ENCODE results near the gene FBXO24. TPM values are rescaled to one million over a fixed set of nuclear protein-coding genes. Genes with fewer than 3 reads are reported as not detected.

FBXO24 gene
- total and polyA plus RNA-seq, 9 of the 15 experiments (the other 6 are each of a cell fraction or from before 2014, with no cell fraction given), result 0.17 to 0.95 (median 0.50) TPM

GRCh38 chr7:100585511-100586265, 440 bp upstream of the FBXO24 start, which contains the start of gene LRCH4 (continued):
- no peak for TF ChIP-seq TSHZ1 (CRISPR knock-in tag; IDR thresholded peaks at IDR 0.05)
- TF ChIP-seq THRB (CRISPR knock-in tag; conservative IDR thresholded peaks at IDR 0.05), result 0 out of 2 replicates have a peak, but pooled peaks have one; percentile 13
- no peak for TF ChIP-seq E2F6 (IDR thresholded peaks at IDR 0.05; ENCODE audit: borderline replicate concordance in 1 of 2, extremely low read depth in 1 of 2, insufficient read depth in 1 of 2, insufficient read length in 1 of 2, low read depth in 1 of 2, low read length in 1 of 2, poor library complexity in 1 of 2, severe bottlenecking in 1 of 2)
- TF ChIP-seq ETS2 (tag; IDR thresholded peaks at IDR 0.05; ENCODE audit: borderline replicate concordance, poor library complexity, severe bottlenecking), result no peak
- TF ChIP-seq ERF (CRISPR knock-in tag; IDR thresholded peaks at IDR 0.05), result peak; percentile 95
- no peak for TF ChIP-seq CCAR2 (IDR thresholded peaks at IDR 0.05; ENCODE audit: low read depth, low read length)
- TF ChIP-seq GTF3C2 (IDR thresholded peaks at IDR 0.05; ENCODE audit: borderline replicate concordance, extremely low read depth, insufficient read length), result no peak
- TF ChIP-seq PREB (CRISPR knock-in tag; IDR thresholded peaks at IDR 0.05), result no peak
- peak; percentile 51 for TF ChIP-seq MXD1 (CRISPR knock-in tag; IDR thresholded peaks at IDR 0.05; ENCODE audit: borderline replicate concordance, poor library complexity, severe bottlenecking)
- no peak for TF ChIP-seq HMGN3 (IDR thresholded peaks at IDR 0.05; ENCODE audit: borderline replicate concordance, extremely low read depth, insufficient read length, low read depth, low read length)
- no peak for TF ChIP-seq XRCC4 (IDR thresholded peaks at IDR 0.05; ENCODE audit: extremely low read depth, insufficient read depth, insufficient read length)
